ENCODE measurements around the gene PTDSS2. TPM values are rescaled to one million over a fixed set of nuclear protein-coding genes. Genes with fewer than 3 reads are reported as not detected.

PTDSS2 gene
- total and polyA plus RNA-seq, 2 of the 13 experiments (the other 11 are each of a cell fraction or from before 2014, with no cell fraction given): 21.7 to 26.4 TPM

DNA sequence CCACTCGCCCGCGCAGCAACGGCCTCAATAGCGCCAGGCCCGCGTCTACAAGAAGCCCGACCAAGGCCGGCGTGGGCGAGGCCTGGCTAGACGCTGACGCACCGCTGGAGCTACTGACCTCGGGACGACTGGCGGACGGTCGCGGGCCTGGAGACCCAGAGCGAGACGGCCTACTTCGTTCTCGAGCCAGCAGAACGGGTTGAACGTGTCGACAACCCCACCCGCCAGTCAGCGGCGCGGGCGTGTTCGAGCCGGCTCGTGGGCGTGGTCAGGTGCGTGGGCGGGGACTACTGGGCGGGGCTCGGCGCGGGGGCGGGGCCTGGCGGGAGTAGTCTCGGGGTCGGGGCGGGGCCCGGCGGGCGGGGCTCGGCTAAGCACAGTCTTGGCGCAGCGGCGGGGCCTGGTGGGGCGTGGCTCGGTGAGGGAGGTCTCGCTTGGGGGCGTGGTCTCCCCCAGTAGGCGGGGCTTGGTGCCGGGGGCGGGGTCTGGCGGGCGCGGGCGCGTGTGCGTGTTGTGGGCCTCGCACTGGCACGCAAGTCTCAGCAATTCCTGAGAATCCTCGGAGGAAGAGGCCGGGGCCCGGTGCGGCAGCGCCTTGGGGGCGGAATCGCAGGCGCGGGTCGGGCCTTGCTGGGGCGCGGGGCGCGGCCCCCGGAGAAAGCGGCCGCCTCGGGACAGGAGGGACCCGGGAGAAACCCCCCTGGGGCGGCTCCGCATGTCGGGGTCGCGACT, 57.1 kb downstream of the PTDSS2 start, which contains the start of gene RNH1 (continued):
- TF ChIP-seq ZNF232 (CRISPR knock-in tag; IDR thresholded peaks at IDR 0.05; ENCODE audit: borderline replicate concordance) (no peak), ZNF180 (CRISPR knock-in tag; IDR thresholded peaks at IDR 0.05; ENCODE audit: borderline replicate concordance, low read depth) (no peak), RORA (CRISPR knock-in tag; IDR thresholded peaks at IDR 0.05) (no peak), RNF2 (conservative IDR thresholded peaks at IDR 0.05; ENCODE audit: low read depth) (no peak), GATAD2A (CRISPR knock-in tag; IDR thresholded peaks at IDR 0.05) (no peak), MTERF4 (CRISPR knock-in tag; IDR thresholded peaks at IDR 0.05) (0 out of 2 replicates have a peak, but pooled peaks have one; percentile 13), MIER2 (CRISPR knock-in tag; IDR thresholded peaks at IDR 0.05) (no peak), ZNF276 (CRISPR knock-in tag; IDR thresholded peaks at IDR 0.05; ENCODE audit: low read depth) (no peak), HNRNPK (IDR thresholded peaks at IDR 0.05; ENCODE audit: low read depth, low read length, poor library complexity, severe bottlenecking) (no peak), ZSCAN12 (CRISPR knock-in tag; IDR thresholded peaks at IDR 0.05) (no peak), EEA1 (CRISPR knock-in tag; IDR thresholded peaks at IDR 0.05; ENCODE audit: borderline replicate concordance) (0 out of 2 replicates have a peak, but pooled peaks have one; percentile 6), MYNN (CRISPR knock-in tag; IDR thresholded peaks at IDR 0.05; ENCODE audit: low read depth) (no peak), ZNF878 (CRISPR knock-in tag; IDR thresholded peaks at IDR 0.05) (no peak), NCOA5 (CRISPR knock-in tag; IDR thresholded peaks at IDR 0.05) (no peak), TP53 (CRISPR knock-in tag; conservative IDR thresholded peaks at IDR 0.05) (no peak), POLR2AphosphoS5 (IDR thresholded peaks at IDR 0.05; ENCODE audit: low read depth, low read length) (no peak; the same call in 1 of the 2 replicates), ZNF891 (CRISPR knock-in tag; IDR thresholded peaks at IDR 0.05) (no peak), ZFP82 (CRISPR knock-in tag; IDR thresholded peaks at IDR 0.05; ENCODE audit: borderline replicate concordance) (peak; percentile 90; the same call in 1 of the 2 replicates), ZNF33A (CRISPR knock-in tag; IDR thresholded peaks at IDR 0.05; ENCODE audit: borderline replicate concordance) (no peak), ZSCAN30 (CRISPR knock-in tag; IDR thresholded peaks at IDR 0.05) (no peak), SALL1 (CRISPR knock-in tag; IDR thresholded peaks at IDR 0.05) (no peak), RBM22 (optimal IDR thresholded peaks at IDR 0.05; ENCODE audit: low read length) (no peak), ZKSCAN1 (IDR thresholded peaks at IDR 0.05; ENCODE audit: low read length) (no peak)
- TF ChIP-seq, protein P1, sequence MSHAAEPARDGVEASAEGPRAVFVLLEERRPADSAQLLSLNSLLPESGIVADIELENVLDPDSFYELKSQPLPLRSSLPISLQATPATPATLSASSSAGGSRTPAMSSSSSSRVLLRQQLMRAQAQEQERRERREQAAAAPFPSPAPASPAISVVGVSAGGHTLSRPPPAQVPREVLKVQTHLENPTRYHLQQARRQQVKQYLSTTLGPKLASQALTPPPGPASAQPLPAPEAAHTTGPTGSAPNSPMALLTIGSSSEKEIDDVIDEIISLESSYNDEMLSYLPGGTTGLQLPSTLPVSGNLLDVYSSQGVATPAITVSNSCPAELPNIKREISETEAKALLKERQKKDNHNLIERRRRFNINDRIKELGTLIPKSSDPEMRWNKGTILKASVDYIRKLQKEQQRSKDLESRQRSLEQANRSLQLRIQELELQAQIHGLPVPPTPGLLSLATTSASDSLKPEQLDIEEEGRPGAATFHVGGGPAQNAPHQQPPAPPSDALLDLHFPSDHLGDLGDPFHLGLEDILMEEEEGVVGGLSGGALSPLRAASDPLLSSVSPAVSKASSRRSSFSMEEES (CRISPR knock-in tag; IDR thresholded peaks at IDR 0.05): no peak
- TF ChIP-seq, protein P2, sequence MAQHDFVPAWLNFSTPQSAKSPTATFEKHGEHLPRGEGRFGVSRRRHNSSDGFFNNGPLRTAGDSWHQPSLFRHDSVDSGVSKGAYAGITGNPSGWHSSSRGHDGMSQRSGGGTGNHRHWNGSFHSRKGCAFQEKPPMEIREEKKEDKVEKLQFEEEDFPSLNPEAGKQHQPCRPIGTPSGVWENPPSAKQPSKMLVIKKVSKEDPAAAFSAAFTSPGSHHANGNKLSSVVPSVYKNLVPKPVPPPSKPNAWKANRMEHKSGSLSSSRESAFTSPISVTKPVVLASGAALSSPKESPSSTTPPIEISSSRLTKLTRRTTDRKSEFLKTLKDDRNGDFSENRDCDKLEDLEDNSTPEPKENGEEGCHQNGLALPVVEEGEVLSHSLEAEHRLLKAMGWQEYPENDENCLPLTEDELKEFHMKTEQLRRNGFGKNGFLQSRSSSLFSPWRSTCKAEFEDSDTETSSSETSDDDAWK (CRISPR knock-in tag; IDR thresholded peaks at IDR 0.05): no peak
- TF ChIP-seq, protein P3, sequence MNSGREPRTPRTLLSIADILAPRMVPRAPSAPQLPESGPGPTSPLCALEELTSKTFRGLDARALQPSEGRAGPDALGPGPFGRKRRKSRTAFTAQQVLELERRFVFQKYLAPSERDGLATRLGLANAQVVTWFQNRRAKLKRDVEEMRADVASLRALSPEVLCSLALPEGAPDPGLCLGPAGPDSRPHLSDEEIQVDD (CRISPR knock-in tag; IDR thresholded peaks at IDR 0.05; ENCODE audit: borderline replicate concordance): no peak
